Activated CD8-positive, alpha-beta T cell treated with anti-CD3 and anti-CD28 coated beads for 36 hours (primary cell): ENCODE data around the gene ACAD11. TPM values are rescaled to one million over a fixed set of nuclear protein-coding genes. Genes with fewer than 3 reads are reported as not detected.
"Not testable (repeated sequence)": the region's sequence is repeated elsewhere in the genome, so short reads cannot be mapped to it uniquely, and the experiment has no call there.

Experiments
- ATAC-seq: fragments of 200-7000 bp; cut with Tn5 transposase; one replicate; pipeline ENCODE4 v1.10.0; 2021; ENCODE audit warnings: mild to moderate bottlenecking, moderate library complexity
- CTCF ChIA-PET: fragments of 350-600 bp; sonication (Branson Sonifier 250); formaldehyde crosslinking; loops from one replicate; lab custom pipeline; 2021; ENCODE audit warnings: antibody characterized with exemption; lab: Charles Lee
- POLR2A ChIA-PET: fragments of 350-600 bp; sonication (Branson Sonifier 250); formaldehyde crosslinking; loops from one replicate; lab custom pipeline; 2021; ENCODE audit warnings: antibody characterized with exemption; lab: Charles Lee
- DNase-seq: peaks from one replicate; pipeline ENCODE4 v3.0.0-alpha.2; 2020
- H3K27ac Mint-ChIP-seq: one replicate; pipeline ENCODE4 v1.8.0; 2021; ENCODE audit warnings: mild to moderate bottlenecking, mixed read lengths
- H3K27me3 Mint-ChIP-seq: one replicate; pipeline ENCODE4 v1.8.0; 2021; ENCODE audit warnings: mixed read lengths
- H3K36me3 Mint-ChIP-seq: one replicate; pipeline ENCODE4 v1.8.0; 2021; ENCODE audit warnings: low read depth, mixed read lengths
- H3K4me1 Mint-ChIP-seq: one replicate; pipeline ENCODE4 v1.8.0; 2021; ENCODE audit warnings: low read depth, mixed read lengths
- H3K4me3 Mint-ChIP-seq: one replicate; pipeline ENCODE4 v1.8.0; 2021; ENCODE audit warnings: mild to moderate bottlenecking, moderate library complexity, mixed read lengths
- H3K9me3 Mint-ChIP-seq: one replicate; pipeline ENCODE4 v1.8.0; 2021; ENCODE audit warnings: mixed read lengths
- intact Hi-C: fragments of 100-400 bp; cut with micrococcal nuclease; formaldehyde crosslinking; loops from one replicate; pipeline ENCODE4 v1.10.0; 2022
- total RNA-seq, 2 experiments: library from RNA; stranded (reverse); gene quantifications; one replicate each; pipeline ENCODE4 v1.2.3, GENCODE V29; 2021
- TF ChIP-seq, protein P1 (sequence below): fragments of 200-600 bp; IDR thresholded peaks from one replicate; pipeline ENCODE4 v1.8.0; 2022; ENCODE audit warnings: antibody characterized with exemption, mild to moderate bottlenecking

The ACAD11 gene
- total RNA-seq, 2 experiments from 2014 or later = 20.6 to 22.3 TPM

DNA sequence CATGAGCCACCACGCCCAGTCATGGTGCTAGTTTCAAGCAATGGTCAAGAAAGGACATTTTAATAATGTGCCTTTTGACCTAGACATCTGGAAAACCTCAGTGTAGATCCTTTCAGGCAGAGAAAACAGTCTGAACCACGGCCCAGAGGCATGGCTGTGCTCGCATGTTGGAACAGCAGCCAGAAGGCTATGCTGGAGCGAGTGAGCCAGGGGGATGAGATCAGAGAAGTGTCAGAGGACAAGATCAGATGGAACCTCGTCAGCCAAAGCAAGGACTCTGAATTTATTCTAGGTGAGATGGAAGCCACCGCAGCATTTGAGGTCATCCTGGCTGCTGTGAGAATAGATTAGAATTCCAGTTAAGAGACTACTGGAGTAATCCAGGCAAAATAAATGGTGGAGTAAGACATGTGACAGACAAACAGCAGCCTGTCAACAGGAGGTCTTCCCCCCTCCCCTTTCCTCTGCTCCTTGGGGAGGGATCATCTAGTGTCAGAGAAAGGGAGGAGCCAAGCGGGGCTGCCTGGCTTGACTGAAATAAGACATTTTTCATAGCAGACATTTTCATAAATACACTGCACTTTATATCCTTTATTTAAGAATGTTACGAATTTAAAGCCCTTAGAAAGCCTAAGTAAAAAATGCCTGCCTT is 103.0 kb downstream of the ACAD11 start:
- POLR2A ChIA-PET = interaction anchor here (0.6 kb wide), 1 partner anchor 143 kb away, joined by 4 read pairs; no protein-coding TSS in a partner anchor
- H3K4me1 Mint-ChIP-seq = peaks cover 5% of the 10 kb centered on the region
- H3K27me3 Mint-ChIP-seq = no peaks in the 10 kb centered on the region
- CTCF ChIA-PET = interaction anchor here (1.7 kb wide), 1 partner anchor 87 kb away, joined by 3 read pairs; no protein-coding TSS in a partner anchor
- DNase-seq = no peak
- peaks cover 5% of the 10 kb centered on the region for H3K36me3 Mint-ChIP-seq
- intact Hi-C loops = no loop called here
- no peak overlapping the region for H3K4me3 Mint-ChIP-seq
- no peak overlapping the region for H3K27ac Mint-ChIP-seq
- no peaks in the 10 kb centered on the region for H3K9me3 Mint-ChIP-seq
- no peak for ATAC-seq
- TF ChIP-seq, protein P1, sequence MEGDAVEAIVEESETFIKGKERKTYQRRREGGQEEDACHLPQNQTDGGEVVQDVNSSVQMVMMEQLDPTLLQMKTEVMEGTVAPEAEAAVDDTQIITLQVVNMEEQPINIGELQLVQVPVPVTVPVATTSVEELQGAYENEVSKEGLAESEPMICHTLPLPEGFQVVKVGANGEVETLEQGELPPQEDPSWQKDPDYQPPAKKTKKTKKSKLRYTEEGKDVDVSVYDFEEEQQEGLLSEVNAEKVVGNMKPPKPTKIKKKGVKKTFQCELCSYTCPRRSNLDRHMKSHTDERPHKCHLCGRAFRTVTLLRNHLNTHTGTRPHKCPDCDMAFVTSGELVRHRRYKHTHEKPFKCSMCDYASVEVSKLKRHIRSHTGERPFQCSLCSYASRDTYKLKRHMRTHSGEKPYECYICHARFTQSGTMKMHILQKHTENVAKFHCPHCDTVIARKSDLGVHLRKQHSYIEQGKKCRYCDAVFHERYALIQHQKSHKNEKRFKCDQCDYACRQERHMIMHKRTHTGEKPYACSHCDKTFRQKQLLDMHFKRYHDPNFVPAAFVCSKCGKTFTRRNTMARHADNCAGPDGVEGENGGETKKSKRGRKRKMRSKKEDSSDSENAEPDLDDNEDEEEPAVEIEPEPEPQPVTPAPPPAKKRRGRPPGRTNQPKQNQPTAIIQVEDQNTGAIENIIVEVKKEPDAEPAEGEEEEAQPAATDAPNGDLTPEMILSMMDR = no peak

DNA sequence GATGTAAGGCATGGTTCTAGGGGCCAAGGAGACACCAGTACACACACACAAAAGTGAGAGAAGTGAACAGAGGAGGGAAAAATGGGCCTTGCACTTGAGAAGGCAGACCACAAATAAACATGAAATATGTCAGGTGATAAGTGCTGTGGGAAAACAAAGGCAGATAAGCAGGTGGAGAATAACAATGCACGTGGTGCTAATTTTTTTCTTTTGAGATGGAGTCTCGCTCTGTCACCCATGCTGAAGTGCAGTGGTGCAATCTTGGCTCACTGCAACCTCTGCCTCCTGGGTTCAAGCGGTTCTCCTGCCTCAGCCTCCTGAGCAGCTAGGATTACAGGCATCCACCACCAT is 103.6 kb downstream of the ACAD11 start:
- H3K27ac Mint-ChIP-seq, intact Hi-C loops, POLR2A ChIA-PET, H3K36me3 Mint-ChIP-seq, H3K9me3 Mint-ChIP-seq, H3K4me3 Mint-ChIP-seq, DNase-seq, CTCF ChIA-PET, H3K27me3 Mint-ChIP-seq, ATAC-seq: not testable (repeated sequence)
- peaks cover 10% of the 10 kb centered on the region for H3K4me1 Mint-ChIP-seq

DNA sequence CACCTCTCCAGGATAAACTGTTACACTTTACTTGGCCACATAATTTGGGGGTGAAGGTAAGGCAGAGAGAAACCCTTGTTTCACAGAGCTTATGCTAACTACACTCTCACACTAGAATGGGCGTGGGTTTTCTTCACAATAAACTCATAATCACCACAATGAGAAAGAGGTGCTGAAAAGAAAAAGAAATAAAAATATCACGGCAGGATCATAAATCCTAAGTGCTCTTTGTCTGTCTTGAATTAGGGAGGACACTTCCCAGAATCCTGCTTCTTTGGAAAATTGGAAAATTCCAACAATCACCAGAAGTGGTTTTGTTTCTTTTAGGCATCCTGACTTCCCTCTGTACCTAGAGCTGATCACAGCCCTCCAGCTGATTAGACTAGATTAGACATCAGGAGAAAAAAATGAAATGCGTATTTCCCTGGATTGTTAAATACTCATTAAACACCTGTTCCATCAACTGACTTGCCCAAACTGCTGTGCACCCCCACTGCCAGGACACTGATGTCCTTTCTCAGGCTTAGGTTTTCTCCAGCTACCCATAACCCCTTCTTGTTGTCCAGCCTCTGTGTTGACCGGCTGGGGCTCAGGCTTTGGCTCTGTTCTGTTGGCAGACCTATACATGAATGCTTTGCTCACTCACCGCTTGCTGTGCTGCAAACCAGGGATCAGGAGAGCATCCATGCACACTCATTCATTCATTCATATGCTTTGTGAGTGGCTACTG is 104.1 kb downstream of the ACAD11 start:
- intact Hi-C loops = no loop called here
- Mint-ChIP-seq H3K36me3 (peaks cover 5% of the 10 kb centered on the region), H3K27ac (no peak overlapping the region), H3K9me3 (no peaks in the 10 kb centered on the region), H3K27me3 (no peaks in the 10 kb centered on the region), H3K4me3 (no peak overlapping the region), H3K4me1 (peaks cover 16% of the 10 kb centered on the region)
- ChIA-PET POLR2A (no interaction called here), CTCF (no interaction called here)
- ATAC-seq (no peak), DNase-seq (no peak)
- TF ChIP-seq, protein P1 = no peak

DNA sequence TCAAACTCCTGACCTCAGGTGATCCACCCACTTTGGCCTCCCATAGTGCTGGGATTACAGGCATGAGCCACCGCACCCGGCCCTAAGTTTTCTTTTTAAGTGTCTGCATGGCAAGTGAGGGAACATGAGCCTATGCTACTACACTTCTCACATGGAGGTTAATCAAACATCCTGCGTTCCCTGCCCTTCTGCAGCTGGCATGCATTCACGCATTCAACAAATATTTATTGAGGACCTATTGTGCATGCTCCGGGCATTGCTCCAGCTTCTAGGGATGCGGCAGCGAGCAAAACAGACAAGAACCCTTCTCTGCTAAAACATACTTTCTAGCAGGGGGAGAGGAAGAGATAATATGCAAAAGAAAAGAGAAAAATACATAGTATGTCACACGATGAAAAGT is 105.2 kb downstream of the ACAD11 start:
- ATAC-seq (no peak), DNase-seq (no peak)
- Mint-ChIP-seq H3K27me3 (no peaks in the 10 kb centered on the region), H3K27ac (no peak overlapping the region), H3K9me3 (no peaks in the 10 kb centered on the region), H3K36me3 (peaks cover 5% of the 10 kb centered on the region), H3K4me3 (no peak overlapping the region), H3K4me1 (peaks cover 26% of the 10 kb centered on the region)
- TF ChIP-seq, protein P1 = no peak
- CTCF ChIA-PET = no interaction called here
- intact Hi-C loops = no loop called here
- POLR2A ChIA-PET = no interaction called here

DNA sequence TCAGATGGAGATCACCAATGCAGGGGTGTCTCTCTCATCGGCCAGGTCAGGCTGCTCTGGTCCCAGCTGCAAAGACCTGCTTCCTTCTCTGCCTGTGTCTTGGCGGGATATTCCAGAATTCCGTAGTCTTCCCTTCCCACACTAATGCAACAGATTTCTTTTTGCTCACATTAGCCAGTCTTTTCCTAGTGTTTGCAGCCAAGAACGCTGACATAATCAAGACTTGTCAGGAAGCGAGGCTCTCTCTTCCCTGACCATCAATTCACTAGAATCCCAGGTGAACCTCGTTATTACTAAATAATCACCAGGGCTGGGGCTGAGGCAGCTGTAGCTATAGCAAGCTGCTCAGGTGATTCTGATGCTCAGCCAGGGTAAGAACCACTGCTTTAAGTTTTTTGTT is 105.8 kb downstream of the ACAD11 start:
- H3K27ac Mint-ChIP-seq = no peak overlapping the region
- ChIA-PET POLR2A (no interaction called here), CTCF (interaction anchor here (1.0 to 1.7 kb wide), 2 partner anchors 11 to 88 kb away, joined by 3 to 8 read pairs; no protein-coding TSS in a partner anchor)
- H3K27me3 Mint-ChIP-seq = no peaks in the 10 kb centered on the region
- H3K9me3 Mint-ChIP-seq = no peaks in the 10 kb centered on the region
- DNase-seq = no peak
- TF ChIP-seq, protein P1 = no peak
- H3K4me1 Mint-ChIP-seq = peaks cover 32% of the 10 kb centered on the region
- no peak for ATAC-seq
- intact Hi-C loops = no loop called here
- H3K4me3 Mint-ChIP-seq = no peak overlapping the region
- H3K36me3 Mint-ChIP-seq = peaks cover 7% of the 10 kb centered on the region
